Activated naive CD4-positive, alpha-beta T cell treated with Interleukin-2 at 50 U/mL for 16 hours (primary cell): ENCODE results near the gene CFAP70.

ENCODE experiments used
- DNase-seq: peaks from one replicate; pipeline ENCODE4 v3.0.0-alpha.2; 2020

CFAP70 gene

GRCh38 chr10:73210395-73211105, 148.1 kb downstream of the CFAP70 start:
- no peak for DNase-seq

GRCh38 chr10:73209705-73210104, 149.0 kb downstream of the CFAP70 start:
- no peak for DNase-seq

- DNase-seq, result no peak
These were observed 150.8 kb downstream of the CFAP70 start for GRCh38 chr10:73207883-73208282.

- no peak for DNase-seq
These were observed 152.3 kb downstream of the CFAP70 start for GRCh38 chr10:73206385-73206784.

GRCh38 chr10:73205890-73206289, 152.8 kb downstream of the CFAP70 start:
- no peak for DNase-seq

GRCh38 chr10:73205081-73205480, 153.6 kb downstream of the CFAP70 start:
- no peak for DNase-seq
